Stimulated activated naive CD8-positive, alpha-beta T cell treated with anti-CD3 and anti-CD28 coated beads, Interleukin-15, amount 100 ng/mL, for 72 hours (primary cell): ENCODE results near the gene GPS1.

ENCODE experiments used
- ATAC-seq: fragments of 150-1000 bp; cut with Tn5 transposase; 2 replicates; pipeline ENCODE4 v1.10.0; 2021; ENCODE audit warnings: mild to moderate bottlenecking, moderate library complexity
- DNase-seq, 2 donors: peaks; one replicate each; pipeline ENCODE4 v3.0.0; 2021 to 2022
- H3K27ac Mint-ChIP-seq, 2 donors: one replicate each; pipeline ENCODE4 v1.8.0; 2022; ENCODE audit warnings: mild to moderate bottlenecking in 2 of 2, mixed read lengths in 2 of 2, moderate library complexity in 2 of 2
- H3K27me3 Mint-ChIP-seq: one replicate; pipeline ENCODE4 v1.8.0; 2022; ENCODE audit warnings: mixed read lengths
- H3K4me1 Mint-ChIP-seq: one replicate; pipeline ENCODE4 v1.8.0; 2022; ENCODE audit warnings: mild to moderate bottlenecking, mixed read lengths
- H3K4me3 Mint-ChIP-seq, 2 donors: one replicate each; pipeline ENCODE4 v1.8.0; 2022; ENCODE audit warnings: mild to moderate bottlenecking in 2 of 2, mixed read lengths in 2 of 2, moderate library complexity in 1 of 2
- H3K9me3 Mint-ChIP-seq, 2 donors: one replicate each; pipeline ENCODE4 v1.8.0; 2022; ENCODE audit warnings: mixed read lengths in 2 of 2

Gene GPS1

GRCh38 chr17:82020572-82021106, 31.1 kb upstream of the GPS1 start:
- H3K27ac Mint-ChIP-seq: no peak overlapping the region
- H3K9me3 Mint-ChIP-seq: no peaks in the 10 kb centered on the region
- DNase-seq: no peak
- peak overlapping the region; percentile 36 to 93 for H3K4me3 Mint-ChIP-seq
- H3K4me1 Mint-ChIP-seq: peaks cover 51% of the 10 kb centered on the region
- no peaks in the 10 kb centered on the region for H3K27me3 Mint-ChIP-seq
- no peak for ATAC-seq

GRCh38 chr17:82021107-82021899, 30.4 kb upstream of the GPS1 start:
- H3K4me1 Mint-ChIP-seq: peaks cover 51% of the 10 kb centered on the region
- H3K27me3 Mint-ChIP-seq: no peaks in the 10 kb centered on the region
- H3K9me3 Mint-ChIP-seq: no peaks in the 10 kb centered on the region
- DNase-seq (peak; percentile 65 to 70), ATAC-seq (no peak)
- H3K4me3 Mint-ChIP-seq: peak overlapping the region; percentile 86 to 93
- peak overlapping the region; percentile 61 to 93 for H3K27ac Mint-ChIP-seq

GRCh38 chr17:82021900-82022309, 29.8 kb upstream of the GPS1 start:
- H3K9me3 Mint-ChIP-seq: no peaks in the 10 kb centered on the region
- no peaks in the 10 kb centered on the region for H3K27me3 Mint-ChIP-seq
- DNase-seq: no peak
- H3K27ac Mint-ChIP-seq: peak overlapping the region; percentile 61 to 93
- peak overlapping the region; percentile 86 to 93 for H3K4me3 Mint-ChIP-seq
- ATAC-seq: no peak
- H3K4me1 Mint-ChIP-seq: peaks cover 51% of the 10 kb centered on the region

- Mint-ChIP-seq H3K27ac (peak within 1 kb of the TSS; percentile 61 to 93), H3K27me3 (no peaks in the 10 kb centered on the region), H3K4me1 (peaks cover 54% of the 10 kb centered on the region), H3K9me3 (no peaks in the 10 kb centered on the region), H3K4me3 (peak within 1 kb of the TSS; percentile 86 to 93)
- ATAC-seq: peak; percentile 21
- no peak for DNase-seq
Observed at GRCh38 chr17:82022310-82022980, 29.3 kb upstream of the GPS1 start, which contains the start of gene CENPX. Gene CENPX (minus strand): TSS chr17:82022878. CDS start chr17:82022861, 17 bp downstream.

- peak; percentile 96 for ATAC-seq
- Mint-ChIP-seq H3K9me3 (no peaks in the 10 kb centered on the region), H3K4me3 (peak within 1 kb of the TSS; percentile 86 to 93), H3K4me1 (peaks cover 54% of the 10 kb centered on the region), H3K27ac (peak within 1 kb of the TSS; percentile 61 to 93), H3K27me3 (no peaks in the 10 kb centered on the region)
- DNase-seq: peak; percentile 100
Observed at GRCh38 chr17:82022981-82023446, 28.7 kb upstream of the GPS1 start, which contains the start of gene LRRC45. Gene LRRC45 (plus strand): TSS chr17:82023305. CDS start chr17:82023644, 339 bp downstream.

- H3K9me3 Mint-ChIP-seq: no peaks in the 10 kb centered on the region
- H3K4me1 Mint-ChIP-seq: peaks cover 52% of the 10 kb centered on the region
- peak overlapping the region in 1 of 2 donors; percentile 27 for H3K27ac Mint-ChIP-seq
- DNase-seq (peak in 1 of 2 donors; percentile 46), ATAC-seq (peak; percentile 10)
- peak overlapping the region; percentile 85 to 86 for H3K4me3 Mint-ChIP-seq
- no peaks in the 10 kb centered on the region for H3K27me3 Mint-ChIP-seq
Observed at GRCh38 chr17:82023447-82024241, 28.1 kb upstream of the GPS1 start.

GRCh38 chr17:82024859-82025258, 26.8 kb upstream of the GPS1 start:
- H3K4me3 Mint-ChIP-seq: no peak overlapping the region
- DNase-seq (no peak), ATAC-seq (no peak)
- H3K9me3 Mint-ChIP-seq: no peaks in the 10 kb centered on the region
- H3K27ac Mint-ChIP-seq: no peak overlapping the region
- no peaks in the 10 kb centered on the region for H3K27me3 Mint-ChIP-seq
- H3K4me1 Mint-ChIP-seq: peaks cover 55% of the 10 kb centered on the region

GRCh38 chr17:82025401-82026107, 26.1 kb upstream of the GPS1 start:
- H3K27me3 Mint-ChIP-seq: no peaks in the 10 kb centered on the region
- no peak overlapping the region for H3K4me3 Mint-ChIP-seq
- no peak overlapping the region for H3K27ac Mint-ChIP-seq
- H3K4me1 Mint-ChIP-seq: peaks cover 52% of the 10 kb centered on the region
- H3K9me3 Mint-ChIP-seq: no peaks in the 10 kb centered on the region
- ATAC-seq (no peak), DNase-seq (no peak)

GRCh38 chr17:82028246-82028645, 23.5 kb upstream of the GPS1 start:
- ATAC-seq (no peak), DNase-seq (no peak)
- Mint-ChIP-seq H3K4me3 (no peak overlapping the region), H3K9me3 (no peaks in the 10 kb centered on the region), H3K4me1 (peaks cover 36% of the 10 kb centered on the region), H3K27me3 (no peaks in the 10 kb centered on the region), H3K27ac (no peak overlapping the region)

GRCh38 chr17:82028966-82029365, 22.7 kb upstream of the GPS1 start:
- no peaks in the 10 kb centered on the region for H3K27me3 Mint-ChIP-seq
- ATAC-seq: no peak
- H3K4me1 Mint-ChIP-seq: peaks cover 31% of the 10 kb centered on the region
- H3K9me3 Mint-ChIP-seq: no peaks in the 10 kb centered on the region
- no peak for DNase-seq
- H3K4me3 Mint-ChIP-seq: no peak overlapping the region
- H3K27ac Mint-ChIP-seq: no peak overlapping the region

- H3K9me3 Mint-ChIP-seq: no peaks in the 10 kb centered on the region
- no peaks in the 10 kb centered on the region for H3K27me3 Mint-ChIP-seq
- no peak overlapping the region for H3K27ac Mint-ChIP-seq
- H3K4me3 Mint-ChIP-seq: peak overlapping the region; percentile 16 to 56
- peaks cover 27% of the 10 kb centered on the region for H3K4me1 Mint-ChIP-seq
- DNase-seq (no peak), ATAC-seq (no peak)
Observed at GRCh38 chr17:82029391-82029790, 22.3 kb upstream of the GPS1 start.

- DNase-seq: no peak
- no peaks in the 10 kb centered on the region for H3K9me3 Mint-ChIP-seq
- peak overlapping the region in 1 of 2 donors; percentile 97 for H3K4me3 Mint-ChIP-seq
- peak; percentile 2 for ATAC-seq
- peaks cover 24% of the 10 kb centered on the region for H3K4me1 Mint-ChIP-seq
- H3K27me3 Mint-ChIP-seq: no peaks in the 10 kb centered on the region
- H3K27ac Mint-ChIP-seq: no peak overlapping the region
Observed at GRCh38 chr17:82029990-82030469, 21.7 kb upstream of the GPS1 start.

GRCh38 chr17:82030470-82031302, 21.0 kb upstream of the GPS1 start:
- peak overlapping the region; percentile 92 to 97 for H3K4me3 Mint-ChIP-seq
- peak overlapping the region in 1 of 2 donors; percentile 25 for H3K27ac Mint-ChIP-seq
- H3K27me3 Mint-ChIP-seq: no peaks in the 10 kb centered on the region
- DNase-seq (peak; percentile 88), ATAC-seq (peak; percentile 75)
- H3K4me1 Mint-ChIP-seq: peaks cover 28% of the 10 kb centered on the region
- H3K9me3 Mint-ChIP-seq: no peaks in the 10 kb centered on the region
